ENCODE measurements around the gene CHRM2.

DNA sequence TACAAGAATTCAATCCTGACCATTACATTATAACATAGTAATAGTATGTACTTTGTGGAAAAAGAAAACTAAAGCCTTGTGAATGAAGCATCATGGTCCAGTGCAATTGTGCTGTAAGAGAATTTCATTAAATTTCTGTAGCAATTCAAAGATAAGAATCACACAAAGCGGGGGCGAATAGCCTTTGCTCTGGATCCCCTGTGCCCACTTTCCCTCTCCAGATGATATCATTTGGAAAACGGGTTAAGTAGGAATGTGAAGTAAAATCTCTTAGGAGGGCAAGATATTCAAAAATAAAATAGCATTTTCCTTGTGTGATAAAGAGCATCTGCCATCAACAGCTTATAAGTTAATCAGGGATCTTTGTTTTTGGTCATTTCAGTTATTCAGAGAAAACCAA, 177.1 kb downstream of the CHRM2 start:
- TF ChIP-seq CTCF (IDR thresholded peaks at IDR 0.05) (no peak), EP300 (IDR thresholded peaks at IDR 0.05; ENCODE audit: low read depth) (no peak), POLR2A (IDR thresholded peaks at IDR 0.05) (no peak)
